ENCODE data around the gene OGFR. TPM values are rescaled to one million over a fixed set of nuclear protein-coding genes. Genes with fewer than 3 reads are reported as not detected.

Gene OGFR, protein sequence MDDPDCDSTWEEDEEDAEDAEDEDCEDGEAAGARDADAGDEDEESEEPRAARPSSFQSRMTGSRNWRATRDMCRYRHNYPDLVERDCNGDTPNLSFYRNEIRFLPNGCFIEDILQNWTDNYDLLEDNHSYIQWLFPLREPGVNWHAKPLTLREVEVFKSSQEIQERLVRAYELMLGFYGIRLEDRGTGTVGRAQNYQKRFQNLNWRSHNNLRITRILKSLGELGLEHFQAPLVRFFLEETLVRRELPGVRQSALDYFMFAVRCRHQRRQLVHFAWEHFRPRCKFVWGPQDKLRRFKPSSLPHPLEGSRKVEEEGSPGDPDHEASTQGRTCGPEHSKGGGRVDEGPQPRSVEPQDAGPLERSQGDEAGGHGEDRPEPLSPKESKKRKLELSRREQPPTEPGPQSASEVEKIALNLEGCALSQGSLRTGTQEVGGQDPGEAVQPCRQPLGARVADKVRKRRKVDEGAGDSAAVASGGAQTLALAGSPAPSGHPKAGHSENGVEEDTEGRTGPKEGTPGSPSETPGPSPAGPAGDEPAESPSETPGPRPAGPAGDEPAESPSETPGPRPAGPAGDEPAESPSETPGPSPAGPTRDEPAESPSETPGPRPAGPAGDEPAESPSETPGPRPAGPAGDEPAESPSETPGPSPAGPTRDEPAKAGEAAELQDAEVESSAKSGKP
- 10 to 100 TPM; 40.7 to 48.1 (median 47.0) TPM for total RNA-seq
- long read RNA-seq, partial matches to known transcripts: 0 of 2 reads
- long read RNA-seq, other reads (novel, unspliced or antisense): 2 of 2 reads

GRCh38 chr20:62804627-62805154 lies at the start of gene OGFR:
TSS of gene OGFR (plus strand) at chr20:62804835. CDS start at chr20:62804860, 25 bp downstream.
- H3K9me3 ChIP-seq: no peaks in the 10 kb centered on the region
- H3K27me3 ChIP-seq: no peaks in the 10 kb centered on the region
- ATAC-seq (peak; percentile 21 to 40 (median 27)), DNase-seq (peak; percentile 76 to 82 (median 79))
- peaks cover 3 to 37% (median 16%) of the 10 kb centered on the region in 4 donors for H3K36me3 ChIP-seq
- intact Hi-C loops (cut with DNase I): no loop called here
- whole genome bisulfite sequencing (ENCODE audit: insufficient coverage, low coverage, low lambda C conversion rate, missing lambda C conversion rate): no CpG with 5 or more reads among the region's 77 CpGs
- H3K4me3 ChIP-seq: peak within 1 kb of the TSS; percentile 83 to 99 (median 98)
- TF ChIP-seq, protein P1, sequence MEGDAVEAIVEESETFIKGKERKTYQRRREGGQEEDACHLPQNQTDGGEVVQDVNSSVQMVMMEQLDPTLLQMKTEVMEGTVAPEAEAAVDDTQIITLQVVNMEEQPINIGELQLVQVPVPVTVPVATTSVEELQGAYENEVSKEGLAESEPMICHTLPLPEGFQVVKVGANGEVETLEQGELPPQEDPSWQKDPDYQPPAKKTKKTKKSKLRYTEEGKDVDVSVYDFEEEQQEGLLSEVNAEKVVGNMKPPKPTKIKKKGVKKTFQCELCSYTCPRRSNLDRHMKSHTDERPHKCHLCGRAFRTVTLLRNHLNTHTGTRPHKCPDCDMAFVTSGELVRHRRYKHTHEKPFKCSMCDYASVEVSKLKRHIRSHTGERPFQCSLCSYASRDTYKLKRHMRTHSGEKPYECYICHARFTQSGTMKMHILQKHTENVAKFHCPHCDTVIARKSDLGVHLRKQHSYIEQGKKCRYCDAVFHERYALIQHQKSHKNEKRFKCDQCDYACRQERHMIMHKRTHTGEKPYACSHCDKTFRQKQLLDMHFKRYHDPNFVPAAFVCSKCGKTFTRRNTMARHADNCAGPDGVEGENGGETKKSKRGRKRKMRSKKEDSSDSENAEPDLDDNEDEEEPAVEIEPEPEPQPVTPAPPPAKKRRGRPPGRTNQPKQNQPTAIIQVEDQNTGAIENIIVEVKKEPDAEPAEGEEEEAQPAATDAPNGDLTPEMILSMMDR (IDR thresholded peaks at IDR 0.05): no peak
- TF ChIP-seq POLR2A (IDR thresholded peaks at IDR 0.05): peak; percentile 44
- H3K27ac ChIP-seq: peak within 1 kb of the TSS; percentile 91 to 97 (median 93)
- peaks cover 0 to 37% (median 10%) of the 10 kb centered on the region in 4 donors for H3K4me1 ChIP-seq

- ATAC-seq (no peak), DNase-seq (no peak)
- 33% methylated on average over 1 of the region's 1 CpG for WGBS (ENCODE audit: insufficient coverage, low coverage, low lambda C conversion rate, missing lambda C conversion rate)
- Histone ChIP-seq H3K27me3 (no peaks in the 10 kb centered on the region), H3K4me3 (no peak overlapping the region), H3K36me3 (no peaks in the 10 kb centered on the region), H3K27ac (no peak overlapping the region), H3K4me1 (no peaks in the 10 kb centered on the region), H3K9me3 (no peaks in the 10 kb centered on the region)
- TF ChIP-seq, protein P1 (IDR thresholded peaks at IDR 0.05): no peak
- TF ChIP-seq POLR2A (IDR thresholded peaks at IDR 0.05): no peak
- intact Hi-C loops (cut with DNase I): no loop called here
These were observed 49.7 kb upstream of the OGFR start for GRCh38 chr20:62754991-62755356.

DNA sequence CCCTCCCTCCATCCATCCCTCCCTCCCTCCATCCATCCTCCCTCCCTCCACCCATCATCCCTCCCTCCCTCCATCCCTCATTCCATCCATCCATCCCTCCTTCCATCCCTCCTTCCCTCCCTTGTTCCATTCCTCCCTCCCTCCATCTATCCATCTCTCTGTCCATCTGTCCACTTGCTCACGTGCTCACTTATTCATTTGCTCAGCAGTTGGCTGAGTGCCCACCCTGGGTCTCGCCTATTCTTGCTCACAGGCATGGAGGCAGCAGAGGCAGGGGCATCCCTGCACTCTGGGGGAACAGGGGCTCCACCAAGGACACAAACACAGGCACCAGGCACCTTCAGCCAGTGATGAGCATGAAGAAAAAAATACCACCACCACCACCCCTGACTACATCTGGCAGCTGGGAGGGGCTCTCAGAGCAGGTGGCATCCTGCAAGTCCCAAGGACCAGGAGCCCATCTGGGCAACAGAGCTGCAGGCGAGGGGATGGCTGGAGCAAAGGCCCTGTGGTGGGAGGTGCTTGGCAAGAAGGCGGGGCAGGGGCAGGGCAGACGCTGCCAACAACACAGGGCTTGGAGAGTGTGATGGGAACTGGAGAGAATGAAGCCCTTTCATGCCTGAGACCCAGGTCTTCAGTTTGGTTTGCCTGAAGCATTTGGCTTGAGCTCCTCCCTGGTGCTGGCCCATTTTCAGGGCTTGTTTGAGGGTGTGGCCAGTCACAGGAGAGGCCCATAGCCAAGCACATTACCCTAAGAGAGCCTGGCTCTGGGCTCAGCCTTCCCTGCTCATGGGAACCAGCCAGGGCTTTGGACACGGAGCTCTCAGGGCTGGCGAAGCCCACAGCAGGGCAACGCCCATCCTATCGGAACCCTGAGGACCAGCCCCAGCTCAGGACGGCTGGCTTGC lies 48.6 kb upstream of the OGFR start:
- intact Hi-C loops (cut with DNase I): no loop called here
- 39% methylated on average over 5 of the region's 10 CpGs for WGBS (ENCODE audit: insufficient coverage, low coverage, low lambda C conversion rate, missing lambda C conversion rate)
- DNase-seq: peak in 2 of 3 donors; percentile 15 to 52
- no peaks in the 10 kb centered on the region for H3K27me3 ChIP-seq
- no peaks in the 10 kb centered on the region for H3K4me1 ChIP-seq
- no peaks in the 10 kb centered on the region for H3K36me3 ChIP-seq
- TF ChIP-seq, protein P1 (IDR thresholded peaks at IDR 0.05): no peak
- TF ChIP-seq POLR2A (IDR thresholded peaks at IDR 0.05): no peak
- ATAC-seq: peak in 3 of 4 donors; percentile 42 to 68 (median 59)
- H3K4me3 ChIP-seq: no peak overlapping the region
- H3K27ac ChIP-seq: no peak overlapping the region
- H3K9me3 ChIP-seq: no peaks in the 10 kb centered on the region
